ENCODE results near the gene AGBL5. TPM values are rescaled to one million over a fixed set of nuclear protein-coding genes. Genes with fewer than 3 reads are reported as not detected.

Gene AGBL5
- total RNA-seq = 9.9 TPM
- long read RNA-seq, transcript AGBL5-201 (11 exons, 2,382 nt) = major isoform, 5 of 12 reads
- long read RNA-seq, partial matches to known transcripts = 2 of 12 reads
- long read RNA-seq, other reads (novel, unspliced or antisense) = 4 of 12 reads

- peak; percentile 83 for ATAC-seq
- DNase-seq (ENCODE audit: missing footprints) = peak; percentile 95
- intact Hi-C loops (cut with DNase I) = loop anchor here (1.0 to 2.0 kb wide), 3 partner anchors 18 to 35 kb away; partner anchors contain the start of genes KHK, OST4 and TMEM214
These were observed at the start of gene AGBL5 for GRCh38 chr2:27050996-27051901. AGBL5 (plus strand) TSS chr2:27051668; CDS start chr2:27052959, 1,291 bp downstream.

- intact Hi-C loops (cut with DNase I) = no loop called here
- DNase-seq (ENCODE audit: missing footprints) = no peak
- ATAC-seq = no peak
These were observed 49.5 kb upstream of the AGBL5 start for GRCh38 chr2:27001950-27002349.

GRCh38 chr2:27003007-27003406, 48.5 kb upstream of the AGBL5 start:
- ATAC-seq (no peak), DNase-seq (ENCODE audit: missing footprints) (no peak)
- intact Hi-C loops (cut with DNase I) = no loop called here

- ATAC-seq = no peak
- DNase-seq (ENCODE audit: missing footprints) = no peak
- intact Hi-C loops (cut with DNase I) = no loop called here
These were observed 47.6 kb upstream of the AGBL5 start for GRCh38 chr2:27003857-27004256.

- DNase-seq (ENCODE audit: missing footprints) = no peak
- intact Hi-C loops (cut with DNase I) = no loop called here
- ATAC-seq = no peak
These were observed 44.7 kb upstream of the AGBL5 start for GRCh38 chr2:27006602-27007415.

GRCh38 chr2:27007416-27008374, 43.8 kb upstream of the AGBL5 start:
- DNase-seq (ENCODE audit: missing footprints) = no peak
- intact Hi-C loops (cut with DNase I) = no loop called here
- peak; percentile 32 for ATAC-seq

- ATAC-seq = no peak
- DNase-seq (ENCODE audit: missing footprints) = no peak
- intact Hi-C loops (cut with DNase I) = no loop called here
These were observed 42.8 kb upstream of the AGBL5 start for GRCh38 chr2:27008678-27009077.

GRCh38 chr2:27009083-27009482, 42.4 kb upstream of the AGBL5 start:
- no peak for DNase-seq (ENCODE audit: missing footprints)
- ATAC-seq = no peak
- intact Hi-C loops (cut with DNase I) = no loop called here

- no peak for ATAC-seq
- intact Hi-C loops (cut with DNase I) = no loop called here
- no peak for DNase-seq (ENCODE audit: missing footprints)
These were observed 41.8 kb upstream of the AGBL5 start for GRCh38 chr2:27009716-27010115.

- intact Hi-C loops (cut with DNase I) = no loop called here
- DNase-seq (ENCODE audit: missing footprints) = no peak
These were observed 41.3 kb upstream of the AGBL5 start for GRCh38 chr2:27010139-27010538.

GRCh38 chr2:27013738-27014137, 37.7 kb upstream of the AGBL5 start:
- no peak for ATAC-seq
- intact Hi-C loops (cut with DNase I) = no loop called here
- DNase-seq (ENCODE audit: missing footprints) = no peak

More at GRCh38 chr2:27010139-27010538, 41.3 kb upstream of the AGBL5 start:
- ATAC-seq = no peak

GRCh38 chr2:27014771-27015433, 36.6 kb upstream of the AGBL5 start:
- ATAC-seq = no peak
- intact Hi-C loops (cut with DNase I) = no loop called here
- no peak for DNase-seq (ENCODE audit: missing footprints)

GRCh38 chr2:27016801-27017325, 34.6 kb upstream of the AGBL5 start:
- intact Hi-C loops (cut with DNase I) = loop anchor here (1.0 to 2.0 kb wide), 2 partner anchors 46 to 56 kb away; partner anchors contain the start of gene MAPRE3
- no peak for DNase-seq (ENCODE audit: missing footprints)
- peak; percentile 8 for ATAC-seq

- intact Hi-C loops (cut with DNase I) = no loop called here
- DNase-seq (ENCODE audit: missing footprints) (no peak), ATAC-seq (peak; percentile 69)
These were observed 33.3 kb upstream of the AGBL5 start for GRCh38 chr2:27018142-27018541.

GRCh38 chr2:27019459-27019858, 32.0 kb upstream of the AGBL5 start:
- ATAC-seq = no peak
- intact Hi-C loops (cut with DNase I) = no loop called here
- no peak for DNase-seq (ENCODE audit: missing footprints)

- no peak for DNase-seq (ENCODE audit: missing footprints)
- intact Hi-C loops (cut with DNase I) = no loop called here
- ATAC-seq = peak; percentile 55
These were observed 31.3 kb upstream of the AGBL5 start for GRCh38 chr2:27019931-27020855.
